ENCODE measurements around the gene ACSS2. TPM values are rescaled to one million over a fixed set of nuclear protein-coding genes. Genes with fewer than 3 reads are reported as not detected.

ACSS2 gene
- total and polyA plus RNA-seq, 8 donors, result 12.2 to 42.5 (median 21.3) TPM

DNA sequence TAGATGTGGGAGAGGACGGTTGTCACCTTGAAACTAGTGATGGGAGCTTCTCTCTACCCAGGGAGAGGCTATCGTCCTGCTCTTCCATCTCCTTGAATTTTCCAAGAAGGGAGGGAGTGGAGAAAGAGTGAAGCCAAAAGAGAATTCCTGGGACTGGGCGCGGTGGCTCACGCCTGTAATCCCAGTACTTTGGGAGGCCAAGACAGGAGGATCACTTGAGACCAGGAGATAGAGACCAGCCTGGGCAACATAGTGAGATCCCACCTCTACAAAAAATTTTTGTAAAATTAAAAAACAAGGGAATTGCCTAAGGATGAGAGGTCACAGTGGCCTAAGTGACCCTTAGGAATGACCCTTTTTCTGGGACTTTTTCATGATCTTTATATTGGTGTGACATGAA lies 88.1 kb downstream of the ACSS2 start:
- no peak for FAIRE-seq
- no peaks in the 10 kb centered on the region for H3K27me3 ChIP-seq
- no peaks in the 10 kb centered on the region for H3K4me1 ChIP-seq
- H3K4me3 ChIP-seq, result no peak overlapping the region
- WGBS, 2 donors, result 90 to 94% methylated on average over 5 of the region's 5 CpGs
- no peak for ATAC-seq
- H3K9me3 ChIP-seq, result no peaks in the 10 kb centered on the region
- H3K27ac ChIP-seq, result no peak overlapping the region
- no peaks in the 10 kb centered on the region for H3K36me3 ChIP-seq
- no peak for DNase-seq
- intact Hi-C loops (cut with DNase I), result no loop called here
- TF ChIP-seq, protein P1, sequence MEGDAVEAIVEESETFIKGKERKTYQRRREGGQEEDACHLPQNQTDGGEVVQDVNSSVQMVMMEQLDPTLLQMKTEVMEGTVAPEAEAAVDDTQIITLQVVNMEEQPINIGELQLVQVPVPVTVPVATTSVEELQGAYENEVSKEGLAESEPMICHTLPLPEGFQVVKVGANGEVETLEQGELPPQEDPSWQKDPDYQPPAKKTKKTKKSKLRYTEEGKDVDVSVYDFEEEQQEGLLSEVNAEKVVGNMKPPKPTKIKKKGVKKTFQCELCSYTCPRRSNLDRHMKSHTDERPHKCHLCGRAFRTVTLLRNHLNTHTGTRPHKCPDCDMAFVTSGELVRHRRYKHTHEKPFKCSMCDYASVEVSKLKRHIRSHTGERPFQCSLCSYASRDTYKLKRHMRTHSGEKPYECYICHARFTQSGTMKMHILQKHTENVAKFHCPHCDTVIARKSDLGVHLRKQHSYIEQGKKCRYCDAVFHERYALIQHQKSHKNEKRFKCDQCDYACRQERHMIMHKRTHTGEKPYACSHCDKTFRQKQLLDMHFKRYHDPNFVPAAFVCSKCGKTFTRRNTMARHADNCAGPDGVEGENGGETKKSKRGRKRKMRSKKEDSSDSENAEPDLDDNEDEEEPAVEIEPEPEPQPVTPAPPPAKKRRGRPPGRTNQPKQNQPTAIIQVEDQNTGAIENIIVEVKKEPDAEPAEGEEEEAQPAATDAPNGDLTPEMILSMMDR (IDR thresholded peaks at IDR 0.05), result no peak

DNA sequence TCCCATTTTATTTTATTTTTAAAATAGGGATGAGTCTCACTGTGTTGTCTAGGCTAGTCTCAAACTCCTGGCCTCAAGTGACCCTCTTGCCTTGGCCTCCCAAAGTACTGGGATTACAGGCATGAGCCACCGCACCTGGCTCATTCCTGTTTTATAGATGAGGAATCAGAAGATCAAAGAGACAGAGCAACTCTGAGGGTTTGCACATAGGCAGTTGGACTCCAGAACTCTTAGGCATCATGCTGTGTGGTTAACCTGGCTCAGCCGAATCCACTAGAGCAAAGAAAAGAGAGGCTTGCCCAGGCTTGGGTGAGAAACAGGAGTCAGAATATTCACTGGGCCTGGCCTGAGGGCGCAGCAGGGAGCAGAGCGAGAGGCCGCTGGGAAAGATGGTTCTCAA lies 88.6 kb downstream of the ACSS2 start:
- no peaks in the 10 kb centered on the region for H3K27me3 ChIP-seq
- H3K4me1 ChIP-seq, result no peaks in the 10 kb centered on the region
- H3K9me3 ChIP-seq, result no peaks in the 10 kb centered on the region
- no peak overlapping the region for H3K4me3 ChIP-seq
- intact Hi-C loops (cut with DNase I), result no loop called here
- WGBS, 2 donors, result 92 to 94% methylated on average over 5 of the region's 5 CpGs
- no peaks in the 10 kb centered on the region for H3K36me3 ChIP-seq
- no peak for DNase-seq
- TF ChIP-seq, protein P1 (IDR thresholded peaks at IDR 0.05), result no peak
- no peak for FAIRE-seq
- ATAC-seq, result no peak
- no peak overlapping the region for H3K27ac ChIP-seq

DNA sequence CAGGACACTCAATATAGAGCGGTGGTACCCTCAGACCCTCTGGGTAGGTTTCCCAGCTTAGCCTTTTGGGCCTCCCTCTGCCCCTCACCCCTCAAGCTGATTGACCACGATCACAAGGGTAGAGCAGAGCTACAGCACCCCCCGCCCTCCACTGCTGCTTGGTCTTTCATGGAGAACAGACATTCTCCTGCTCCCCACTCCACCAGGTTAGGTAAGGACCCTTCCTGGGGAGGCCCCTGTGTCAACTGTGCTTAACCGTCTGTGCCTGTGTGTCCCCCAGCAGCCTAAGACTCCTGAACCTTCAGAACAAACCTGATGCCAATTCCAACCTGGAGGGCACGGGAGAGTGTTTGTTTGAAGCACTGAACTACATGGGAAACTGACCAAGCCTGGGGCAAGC lies 91.0 kb downstream of the ACSS2 start:
- Histone ChIP-seq H3K4me3 (no peak overlapping the region), H3K36me3 (no peaks in the 10 kb centered on the region), H3K27ac (no peak overlapping the region), H3K27me3 (no peaks in the 10 kb centered on the region), H3K9me3 (no peaks in the 10 kb centered on the region), H3K4me1 (no peaks in the 10 kb centered on the region)
- no peak for FAIRE-seq
- ATAC-seq, result no peak
- no peak for DNase-seq
- WGBS, 2 donors, result 80% methylated on average over 5 of the region's 5 CpGs
- intact Hi-C loops (cut with DNase I), result no loop called here
- TF ChIP-seq, protein P1 (IDR thresholded peaks at IDR 0.05), result no peak

DNA sequence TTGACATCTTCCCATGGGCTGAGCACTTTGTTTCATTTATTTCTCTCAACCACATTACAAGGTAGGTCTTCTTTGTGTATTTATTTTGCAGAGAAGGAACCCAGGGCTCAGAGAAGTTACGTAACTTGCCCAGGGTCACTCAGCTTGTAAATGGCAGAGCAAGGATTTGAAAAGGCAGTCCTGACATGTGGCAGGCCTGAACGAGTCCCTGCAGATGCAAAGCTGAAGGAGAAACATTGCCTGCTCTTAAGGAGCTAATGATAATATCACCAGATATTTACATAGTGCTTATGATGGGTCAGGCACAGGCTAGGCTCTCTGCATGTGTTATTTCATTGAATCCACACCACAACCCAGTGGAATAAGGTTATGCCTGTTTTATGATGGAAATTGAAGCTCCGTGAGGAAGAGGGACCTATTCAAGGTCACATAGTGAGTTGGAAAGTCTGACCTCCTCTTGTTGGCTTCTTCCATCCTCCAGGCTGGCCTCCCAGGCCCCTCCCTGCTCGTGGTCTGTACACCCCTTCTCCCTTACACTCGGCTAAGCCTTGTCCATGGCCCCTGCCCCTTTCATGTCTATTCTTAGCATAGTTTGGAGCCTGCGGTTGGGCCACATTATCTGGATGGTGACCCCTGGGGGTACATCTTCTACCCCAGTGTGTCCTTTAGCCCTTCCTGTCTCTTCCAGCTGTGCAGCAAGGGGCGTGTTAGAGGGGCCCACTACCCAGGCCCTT lies 91.8 kb downstream of the ACSS2 start:
- H3K27me3 ChIP-seq, result no peaks in the 10 kb centered on the region
- 77 to 78% methylated on average over 7 of the region's 7 CpGs for WGBS, 2 donors
- intact Hi-C loops (cut with DNase I), result no loop called here
- TF ChIP-seq, protein P1 (IDR thresholded peaks at IDR 0.05), result no peak
- no peaks in the 10 kb centered on the region for H3K36me3 ChIP-seq
- no peak overlapping the region for H3K27ac ChIP-seq
- no peaks in the 10 kb centered on the region for H3K9me3 ChIP-seq
- no peak for FAIRE-seq
- no peak overlapping the region for H3K4me3 ChIP-seq
- no peak for ATAC-seq
- no peaks in the 10 kb centered on the region for H3K4me1 ChIP-seq
- no peak for DNase-seq

DNA sequence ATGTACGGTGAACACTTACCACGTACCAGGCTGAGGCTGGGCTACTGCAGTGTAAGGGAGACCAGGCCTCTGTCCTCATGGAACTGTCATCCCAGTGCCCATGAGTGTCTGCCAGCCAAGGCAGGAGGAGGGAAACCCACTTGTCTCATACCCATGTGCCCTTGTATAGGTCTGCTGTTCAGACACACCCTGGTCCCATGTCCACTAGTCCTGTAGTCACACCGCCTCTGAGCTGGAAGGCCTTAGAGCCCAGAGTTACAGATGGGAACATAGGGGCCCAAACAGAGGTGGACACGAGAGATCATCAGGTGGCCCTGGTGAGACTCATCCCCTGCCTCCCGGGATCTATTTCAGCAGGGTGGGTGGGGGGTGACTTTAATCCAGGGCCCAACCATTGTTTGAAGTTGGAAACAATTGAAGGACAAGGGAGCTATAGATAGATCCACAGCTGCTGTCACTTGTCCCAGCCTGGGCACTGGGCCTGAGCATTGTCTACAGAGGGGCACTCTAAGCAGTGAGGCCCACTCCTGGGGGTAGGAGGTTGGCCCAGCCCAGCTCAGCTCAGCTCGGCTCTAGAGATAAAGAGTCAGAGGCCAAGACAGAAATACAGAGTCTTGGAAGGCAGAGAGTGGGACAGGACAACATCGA lies 93.9 kb downstream of the ACSS2 start:
- no peaks in the 10 kb centered on the region for H3K4me1 ChIP-seq
- TF ChIP-seq, protein P1 (IDR thresholded peaks at IDR 0.05), result no peak
- FAIRE-seq (no peak), DNase-seq (no peak), ATAC-seq (no peak)
- H3K4me3 ChIP-seq, result no peak overlapping the region
- H3K36me3 ChIP-seq, result no peaks in the 10 kb centered on the region
- H3K9me3 ChIP-seq, result no peaks in the 10 kb centered on the region
- intact Hi-C loops (cut with DNase I), result no loop called here
- 89 to 92% methylated on average over 7 of the region's 7 CpGs for WGBS, 2 donors
- no peaks in the 10 kb centered on the region for H3K27me3 ChIP-seq
- no peak overlapping the region for H3K27ac ChIP-seq
